ENCODE data around the gene TET2. TPM values are rescaled to one million over a fixed set of nuclear protein-coding genes. Genes with fewer than 3 reads are reported as not detected.

The TET2 gene
- 1.7 to 2.7 TPM (median 2.2 TPM) in 5 replicates for total RNA-seq (2022; extraction: Qiagen RNA extraction)

GRCh38 chr4:105146276-105147015, at the start of gene TET2:
TSS of gene TET2 (plus strand) at chr4:105146876. CDS start at chr4:105233943, 87,067 bp downstream.

